Measurements from ENCODE around the gene NOD2.

DNA sequence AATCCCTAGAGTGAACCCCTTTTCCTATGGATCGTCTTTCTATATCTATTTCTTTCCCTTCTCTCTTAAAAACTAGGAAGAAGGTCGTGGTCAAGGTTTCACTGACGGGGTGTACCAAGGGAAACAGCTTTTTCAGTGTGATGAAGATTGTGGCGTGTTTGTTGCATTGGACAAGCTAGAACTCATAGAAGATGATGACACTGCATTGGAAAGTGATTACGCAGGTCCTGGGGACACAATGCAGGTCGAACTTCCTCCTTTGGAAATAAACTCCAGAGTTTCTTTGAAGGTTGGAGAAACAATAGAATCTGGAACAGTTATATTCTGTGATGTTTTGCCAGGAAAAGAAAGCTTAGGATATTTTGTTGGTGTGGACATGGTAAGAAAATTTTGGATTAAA is 58.1 kb downstream of the NOD2 start:
- TF ChIP-seq, protein P1, sequence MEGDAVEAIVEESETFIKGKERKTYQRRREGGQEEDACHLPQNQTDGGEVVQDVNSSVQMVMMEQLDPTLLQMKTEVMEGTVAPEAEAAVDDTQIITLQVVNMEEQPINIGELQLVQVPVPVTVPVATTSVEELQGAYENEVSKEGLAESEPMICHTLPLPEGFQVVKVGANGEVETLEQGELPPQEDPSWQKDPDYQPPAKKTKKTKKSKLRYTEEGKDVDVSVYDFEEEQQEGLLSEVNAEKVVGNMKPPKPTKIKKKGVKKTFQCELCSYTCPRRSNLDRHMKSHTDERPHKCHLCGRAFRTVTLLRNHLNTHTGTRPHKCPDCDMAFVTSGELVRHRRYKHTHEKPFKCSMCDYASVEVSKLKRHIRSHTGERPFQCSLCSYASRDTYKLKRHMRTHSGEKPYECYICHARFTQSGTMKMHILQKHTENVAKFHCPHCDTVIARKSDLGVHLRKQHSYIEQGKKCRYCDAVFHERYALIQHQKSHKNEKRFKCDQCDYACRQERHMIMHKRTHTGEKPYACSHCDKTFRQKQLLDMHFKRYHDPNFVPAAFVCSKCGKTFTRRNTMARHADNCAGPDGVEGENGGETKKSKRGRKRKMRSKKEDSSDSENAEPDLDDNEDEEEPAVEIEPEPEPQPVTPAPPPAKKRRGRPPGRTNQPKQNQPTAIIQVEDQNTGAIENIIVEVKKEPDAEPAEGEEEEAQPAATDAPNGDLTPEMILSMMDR (IDR thresholded peaks at IDR 0.05) = no peak
- no peak for TF ChIP-seq POLR2A (IDR thresholded peaks at IDR 0.05)
